ENCODE measurements around the gene RAVER1.
"Not testable (repeated sequence)": the region's sequence is repeated elsewhere in the genome, so short reads cannot be mapped to it uniquely, and the experiment has no call there.

RAVER1 gene

GRCh38 chr19:10332965-10333757, at the start of gene RAVER1:
Gene RAVER1 (minus strand): TSS chr19:10333529. CDS start chr19:10333507, 22 bp downstream.
- peak; percentile 98 for DNase-seq

GRCh38 chr19:10383223-10383499, 49.8 kb upstream of the RAVER1 start:
- not testable (repeated sequence) for DNase-seq

GRCh38 chr19:10380313-10381102, 47.2 kb upstream of the RAVER1 start, which contains the start of gene TYK2:
Gene TYK2 (minus strand): TSS chr19:10380572. CDS start chr19:10378406, 2,166 bp downstream.
- peak; percentile 95 for DNase-seq

GRCh38 chr19:10379880-10380312, 46.6 kb upstream of the RAVER1 start:
- no peak for DNase-seq

- DNase-seq = no peak
These were observed 44.8 kb upstream of the RAVER1 start for GRCh38 chr19:10378124-10378523.

GRCh38 chr19:10377140-10377640, 43.9 kb upstream of the RAVER1 start:
- not testable (repeated sequence) for DNase-seq

- DNase-seq = no peak
These were observed 41.6 kb upstream of the RAVER1 start for GRCh38 chr19:10374931-10375330.

GRCh38 chr19:10372690-10373089, 39.4 kb upstream of the RAVER1 start:
- no peak for DNase-seq

GRCh38 chr19:10368101-10368803, 34.9 kb upstream of the RAVER1 start:
- no peak for DNase-seq

- DNase-seq = not testable (repeated sequence)
These were observed 33.7 kb upstream of the RAVER1 start for GRCh38 chr19:10366950-10367512.

GRCh38 chr19:10365518-10365917, 32.2 kb upstream of the RAVER1 start:
- DNase-seq = no peak

GRCh38 chr19:10364644-10365043, 31.3 kb upstream of the RAVER1 start:
- no peak for DNase-seq

- no peak for DNase-seq
These were observed 30.5 kb upstream of the RAVER1 start for GRCh38 chr19:10363789-10364281.

GRCh38 chr19:10362259-10362658, 28.9 kb upstream of the RAVER1 start:
- no peak for DNase-seq

- no peak for DNase-seq
These were observed 28.3 kb upstream of the RAVER1 start for GRCh38 chr19:10361569-10362011.

- no peak for DNase-seq
These were observed 23.1 kb upstream of the RAVER1 start for GRCh38 chr19:10356431-10356830.

- no peak for DNase-seq
These were observed 20.6 kb upstream of the RAVER1 start for GRCh38 chr19:10353793-10354391.

- DNase-seq = no peak
These were observed 19.7 kb upstream of the RAVER1 start for GRCh38 chr19:10352764-10353671.

- DNase-seq = no peak
These were observed 13.2 kb upstream of the RAVER1 start for GRCh38 chr19:10346509-10346908.

- no peak for DNase-seq
These were observed 11.5 kb upstream of the RAVER1 start for GRCh38 chr19:10344780-10345179.

GRCh38 chr19:10343495-10343894, 10.2 kb upstream of the RAVER1 start:
- DNase-seq = no peak
